HG02623 (cell line): ENCODE data around the gene LRRC4C.

Source experiments
- ATAC-seq: cut with Tn5 transposase; IDR thresholded peaks from one replicate; pipeline ENCODE4 v1.9.1; 2021; ENCODE audit warnings: moderate library complexity; ENCODE audit not compliant: unreplicated experiment

The LRRC4C gene

DNA sequence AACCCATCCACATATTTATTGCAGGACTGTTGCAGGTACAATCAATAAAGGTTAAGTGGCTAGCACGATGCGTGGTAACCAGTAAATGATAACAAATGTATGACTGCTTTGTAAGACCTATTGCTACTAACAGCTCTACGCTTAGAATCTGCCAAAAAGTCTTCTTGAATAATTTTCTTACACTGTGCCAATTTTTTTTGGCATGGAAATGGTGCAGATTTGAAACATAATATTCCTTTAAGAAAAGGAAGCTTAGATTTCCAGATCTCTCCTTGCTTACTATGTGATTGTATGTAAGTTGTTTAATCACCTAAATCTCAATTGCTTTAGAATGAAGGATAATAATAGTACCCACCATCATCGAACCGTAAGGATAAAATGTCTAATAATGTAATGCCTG is 192.0 kb downstream of the LRRC4C start:
- ATAC-seq = no peak

DNA sequence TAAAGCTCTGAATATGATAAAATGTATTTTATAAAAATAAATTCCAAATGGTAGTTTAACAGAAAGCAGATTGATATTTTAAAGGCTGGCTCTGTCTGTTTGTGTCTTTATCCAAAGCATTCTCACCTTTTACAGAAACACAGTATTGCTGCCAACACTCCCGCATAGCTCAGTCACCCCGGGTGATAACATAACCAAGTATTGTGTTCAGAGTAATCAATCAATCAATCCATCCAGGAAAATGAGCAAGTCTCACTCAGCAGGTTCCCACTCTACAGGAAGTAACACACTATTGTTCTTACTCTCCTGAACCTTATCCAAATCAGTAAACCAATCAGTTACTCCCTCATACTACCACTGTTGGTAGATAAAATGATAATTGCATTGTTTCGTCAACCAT is 203.4 kb downstream of the LRRC4C start:
- ATAC-seq = no peak

DNA sequence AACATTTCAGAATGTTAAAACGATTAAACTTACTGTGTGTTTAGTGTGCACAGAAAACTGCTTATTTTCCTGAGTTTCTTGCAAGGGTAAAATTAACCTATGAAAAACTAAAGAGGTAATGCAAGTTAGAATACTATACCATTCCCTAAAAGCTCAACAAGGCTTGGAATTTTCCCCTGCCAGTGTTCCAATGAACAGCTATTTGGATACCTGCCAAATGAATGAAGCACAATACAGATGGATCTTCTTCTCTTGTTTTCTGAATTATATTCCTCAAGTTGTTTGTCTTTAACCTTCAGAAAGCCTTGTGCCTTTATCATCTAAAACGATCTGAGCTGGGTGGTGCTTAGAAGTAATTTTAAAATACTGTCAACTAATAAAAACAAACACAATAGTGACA is 204.5 kb downstream of the LRRC4C start:
- ATAC-seq = no peak

DNA sequence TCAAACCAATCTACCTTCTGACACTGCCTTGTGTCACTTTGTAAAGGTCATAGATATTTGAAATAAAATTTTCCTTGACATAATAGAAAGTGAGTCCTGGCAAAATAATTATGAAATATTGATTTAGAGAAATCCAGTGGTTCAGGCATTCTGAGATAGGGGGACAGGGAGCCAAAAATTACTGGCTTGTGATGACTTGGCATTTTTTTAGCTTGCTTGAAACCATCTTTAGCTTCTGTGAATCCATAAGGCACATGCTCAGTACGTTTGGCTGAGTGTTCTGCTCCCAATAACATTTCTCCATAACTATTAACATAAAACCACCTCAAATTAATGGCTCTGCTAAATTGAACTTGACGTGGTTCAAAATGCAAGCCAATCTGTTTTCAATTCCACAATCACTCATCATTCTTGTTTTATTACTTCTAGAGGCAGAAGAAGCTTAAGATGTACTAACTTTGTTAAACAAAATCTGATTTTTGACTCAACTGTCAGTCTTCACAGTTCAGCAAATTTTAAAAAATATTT is 209.0 kb downstream of the LRRC4C start:
- no peak for ATAC-seq

DNA sequence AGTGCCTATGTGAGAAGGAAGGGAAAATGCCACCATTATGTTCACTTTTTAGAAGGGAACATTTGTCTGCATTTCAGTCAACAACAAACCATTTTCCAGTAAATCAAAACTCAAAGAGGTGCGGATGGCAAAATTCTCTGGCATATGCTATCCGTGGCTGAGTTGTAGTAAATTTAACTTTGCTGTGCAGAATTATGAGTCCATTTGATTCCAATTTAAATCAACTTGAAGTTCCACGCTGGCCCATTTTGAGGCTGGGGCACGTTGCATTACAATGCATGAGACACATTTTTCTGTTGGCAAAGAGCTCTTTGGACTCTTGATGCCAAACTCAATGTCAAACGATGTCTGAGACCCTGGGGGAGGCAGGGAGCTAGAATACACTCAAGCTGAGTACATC is 211.8 kb downstream of the LRRC4C start:
- no peak for ATAC-seq

DNA sequence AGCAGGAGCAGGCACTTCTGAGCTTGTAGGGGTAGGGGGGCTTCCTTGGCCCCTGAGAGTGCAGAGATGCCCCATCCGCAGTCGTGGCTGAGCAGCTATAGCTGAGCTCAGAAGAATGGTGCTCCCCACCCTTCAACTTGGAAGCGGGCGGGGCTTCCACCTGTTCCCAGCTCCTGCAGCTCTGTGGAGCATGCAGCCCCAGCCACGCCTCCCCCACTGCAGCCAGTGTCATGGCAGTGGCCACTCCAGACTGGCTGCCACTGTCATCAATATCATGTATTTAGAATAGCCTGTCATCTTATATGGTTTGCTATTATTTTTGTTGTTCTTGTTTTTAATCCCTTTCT is 213.1 kb downstream of the LRRC4C start:
- ATAC-seq = no peak

DNA sequence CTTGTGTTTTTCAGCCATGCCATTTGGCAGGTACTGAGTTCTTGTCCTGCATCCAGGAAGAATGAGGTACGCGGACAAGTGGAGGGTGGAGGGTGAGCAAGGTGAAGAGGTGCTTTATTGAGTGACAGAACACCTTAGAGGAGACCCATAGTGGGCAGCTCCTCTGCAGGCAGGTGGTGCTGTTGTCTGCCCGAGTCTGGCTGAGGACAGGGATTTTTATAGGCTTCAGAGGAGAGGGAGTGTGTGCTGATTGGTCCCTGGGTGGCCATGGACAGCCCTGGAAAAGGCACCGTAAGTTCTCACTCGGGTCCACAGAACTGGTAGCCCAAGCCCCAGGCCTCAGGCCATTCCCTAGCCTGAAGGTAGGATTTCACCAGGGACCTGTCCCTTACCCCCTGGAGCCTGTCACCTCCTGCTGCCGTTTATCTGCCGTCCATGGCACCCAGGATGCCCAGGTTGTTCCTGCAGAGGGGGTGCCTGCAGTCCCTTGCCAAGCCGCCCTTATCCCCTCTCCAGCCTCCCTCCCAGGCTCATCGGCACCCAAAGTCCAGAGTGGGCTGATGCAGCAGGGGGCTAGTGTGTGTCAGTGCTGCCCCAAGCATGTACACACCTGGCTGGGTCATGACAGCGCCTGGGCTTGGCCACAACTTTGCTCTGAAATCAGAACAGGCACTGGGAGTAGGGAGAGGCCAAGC is 213.6 kb downstream of the LRRC4C start:
- ATAC-seq = no peak

DNA sequence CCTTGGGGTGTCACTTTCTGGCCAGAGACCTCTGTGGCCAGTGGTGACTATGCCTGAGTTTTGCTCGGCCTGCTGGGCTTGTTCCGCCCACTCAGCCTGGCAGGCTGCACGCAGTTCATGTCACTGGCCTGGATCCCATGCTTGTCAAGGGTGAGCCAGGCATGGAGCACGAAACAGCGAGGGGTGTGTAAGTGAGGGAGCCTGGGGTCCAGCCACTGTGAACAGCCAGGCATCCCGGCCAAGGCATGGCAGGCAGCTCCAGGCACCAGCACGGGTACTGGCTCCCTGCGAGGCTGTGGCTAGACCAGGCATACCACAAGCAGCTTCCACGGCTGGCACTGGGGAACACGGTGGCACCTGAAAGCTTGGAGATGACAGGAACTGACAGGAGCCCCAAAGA is 214.3 kb downstream of the LRRC4C start:
- ATAC-seq = no peak

DNA sequence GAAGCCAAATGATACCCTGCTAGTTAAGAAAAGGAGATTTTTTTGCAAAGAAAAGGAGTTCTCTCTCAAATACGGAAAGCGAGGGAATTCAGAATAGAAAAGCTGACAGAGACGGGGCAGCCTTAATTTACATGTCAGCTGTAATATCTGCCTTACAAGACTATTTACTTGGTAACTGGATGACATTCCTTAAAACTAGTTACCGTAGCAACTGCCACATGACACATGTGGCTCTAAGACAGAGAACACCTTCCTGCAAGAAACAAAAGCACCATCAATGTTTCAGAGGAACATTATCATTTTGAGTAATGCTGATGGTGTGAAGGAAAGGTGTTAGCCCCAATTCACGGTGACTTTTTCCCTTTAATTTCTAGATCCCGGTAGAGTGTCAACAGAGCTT is 222.1 kb downstream of the LRRC4C start:
- no peak for ATAC-seq

DNA sequence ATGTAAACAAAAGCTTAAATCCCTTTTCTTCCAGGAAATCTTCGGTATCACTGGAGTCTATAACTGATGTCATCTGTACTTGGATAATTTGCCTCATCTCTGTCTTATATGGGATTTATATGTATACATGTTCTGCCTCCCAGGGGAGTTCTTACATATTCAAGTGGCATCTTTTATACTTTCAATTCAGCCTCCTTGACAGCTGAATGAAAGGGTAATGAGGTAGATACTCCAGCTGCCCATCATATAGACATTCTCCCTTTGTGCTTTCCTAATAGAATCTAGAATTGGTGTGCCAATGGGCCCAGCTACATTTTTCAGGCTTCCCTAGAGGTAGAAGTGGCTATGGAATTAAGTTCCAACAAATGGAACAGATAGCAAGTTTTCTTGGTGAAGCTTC is 223.8 kb downstream of the LRRC4C start:
- ATAC-seq = no peak

DNA sequence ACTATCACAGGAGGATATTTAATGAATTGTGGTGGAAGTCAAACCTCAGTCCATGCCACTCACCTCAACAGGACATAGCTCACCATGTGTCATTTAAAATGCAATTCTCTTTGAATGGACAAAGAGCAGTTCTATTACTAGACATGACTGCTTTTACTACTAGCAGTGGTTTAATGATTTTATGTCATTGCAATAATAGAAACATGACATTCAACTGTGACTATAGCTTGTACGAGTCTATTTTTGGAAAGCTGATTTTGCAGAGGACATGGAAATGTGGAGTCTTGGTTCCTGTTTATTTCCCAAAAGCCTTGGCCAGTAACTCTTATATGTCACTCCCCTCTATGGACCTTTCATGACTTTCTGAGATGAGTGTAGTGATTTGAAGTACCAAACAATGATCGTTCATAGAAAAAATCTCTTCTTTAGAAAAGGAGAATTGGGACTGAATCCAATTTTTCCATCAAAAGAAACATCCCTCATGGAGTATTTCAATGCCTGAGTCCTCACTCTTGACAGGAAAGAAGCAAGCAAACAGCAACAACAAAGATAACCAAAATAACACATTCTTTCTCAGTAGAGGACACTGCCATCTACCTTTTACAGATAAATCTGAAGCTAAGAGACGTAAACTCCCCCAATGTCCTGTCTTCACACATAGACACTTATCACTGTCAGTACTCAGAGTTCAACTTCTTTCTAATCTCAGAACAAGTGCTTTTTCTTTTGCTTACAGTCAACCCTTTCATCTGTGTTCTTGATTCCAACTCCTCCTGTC is 233.4 kb downstream of the LRRC4C start:
- ATAC-seq = no peak

DNA sequence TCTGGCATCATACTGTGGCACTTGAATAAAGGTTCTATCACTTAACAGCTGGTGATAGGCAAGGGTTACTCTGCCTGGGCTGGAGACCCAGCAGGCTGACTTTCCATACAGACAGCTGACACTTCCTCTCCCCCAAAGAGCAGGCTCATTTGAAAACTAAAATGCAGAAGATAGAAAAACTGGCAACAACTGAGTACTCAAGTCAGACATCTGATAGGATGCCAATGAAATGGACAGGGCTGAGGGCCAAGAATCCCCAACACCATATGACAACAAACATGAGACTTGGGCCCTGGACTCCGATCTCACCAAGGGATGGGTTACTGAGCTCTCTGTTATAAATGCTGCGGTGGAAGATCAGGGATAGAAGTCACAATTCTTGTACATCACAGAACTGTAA is 237.2 kb downstream of the LRRC4C start:
- ATAC-seq = no peak

DNA sequence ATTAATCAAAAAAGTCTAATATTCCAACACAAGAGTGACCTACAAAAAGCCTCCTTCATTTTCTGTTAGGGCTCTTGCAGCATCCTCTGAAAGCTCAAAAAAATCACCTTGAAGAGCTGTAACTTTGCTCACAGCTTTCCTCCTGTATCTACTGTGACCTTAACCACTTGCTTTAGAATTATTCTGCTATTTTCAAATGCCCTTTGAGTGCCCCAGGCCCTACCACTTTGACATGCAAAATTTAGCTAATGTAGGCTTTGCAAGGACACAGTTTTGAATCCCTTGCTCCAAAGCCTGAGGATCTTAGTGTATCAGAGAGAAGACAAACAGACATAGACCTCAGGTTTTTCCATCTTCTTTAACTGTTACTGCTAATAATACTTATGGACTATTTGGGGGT is 253.1 kb downstream of the LRRC4C start:
- no peak for ATAC-seq

DNA sequence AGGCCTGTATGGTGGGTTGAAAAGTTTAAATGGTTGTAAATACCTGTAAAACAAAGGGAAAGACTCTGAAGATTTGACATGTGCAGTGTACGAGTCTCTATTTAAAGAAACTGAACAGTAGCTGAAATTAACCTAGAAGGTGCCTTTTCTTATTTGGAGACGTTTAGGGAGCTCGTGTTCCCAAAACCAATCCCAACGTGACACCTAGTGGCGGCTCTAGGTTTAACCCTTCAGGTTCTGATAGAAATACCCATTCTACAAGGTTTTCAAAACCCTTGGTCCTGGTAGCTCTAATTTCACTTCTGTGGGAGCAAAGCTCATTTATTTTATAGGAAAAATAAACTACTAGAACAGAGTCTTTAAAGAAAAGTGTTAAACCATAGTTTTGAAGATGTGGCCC is 258.3 kb downstream of the LRRC4C start:
- ATAC-seq = peak; percentile 53

DNA sequence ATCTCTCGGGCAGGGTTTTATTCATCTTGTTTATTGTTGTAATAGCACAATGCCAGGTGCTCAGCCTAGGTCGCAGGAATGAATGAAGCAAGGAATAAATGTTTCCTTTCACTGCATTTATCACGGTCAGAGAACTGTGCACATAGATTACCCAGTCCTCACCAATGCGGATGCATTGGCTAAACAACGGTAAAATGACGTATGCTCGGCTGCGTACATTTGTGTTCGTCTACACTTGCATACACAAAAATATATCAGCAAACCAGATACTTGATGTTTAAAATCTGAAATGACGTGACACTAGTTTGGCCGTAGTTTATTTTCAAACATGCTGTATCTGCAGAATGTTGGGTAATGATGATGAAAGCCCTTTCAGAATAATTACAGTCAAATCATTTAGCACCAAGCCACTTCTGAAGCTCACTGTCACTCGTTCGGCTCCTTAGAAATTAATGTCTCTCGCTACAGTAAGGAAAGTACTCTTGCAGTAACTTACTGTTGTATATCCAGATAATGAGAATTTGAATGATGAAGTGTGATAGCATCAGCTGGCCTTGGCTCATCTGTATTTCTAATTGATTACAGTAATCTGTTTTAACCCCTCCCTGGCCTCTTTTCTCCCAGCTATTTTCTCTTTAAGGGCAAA is 268.9 kb downstream of the LRRC4C start:
- ATAC-seq = no peak

DNA sequence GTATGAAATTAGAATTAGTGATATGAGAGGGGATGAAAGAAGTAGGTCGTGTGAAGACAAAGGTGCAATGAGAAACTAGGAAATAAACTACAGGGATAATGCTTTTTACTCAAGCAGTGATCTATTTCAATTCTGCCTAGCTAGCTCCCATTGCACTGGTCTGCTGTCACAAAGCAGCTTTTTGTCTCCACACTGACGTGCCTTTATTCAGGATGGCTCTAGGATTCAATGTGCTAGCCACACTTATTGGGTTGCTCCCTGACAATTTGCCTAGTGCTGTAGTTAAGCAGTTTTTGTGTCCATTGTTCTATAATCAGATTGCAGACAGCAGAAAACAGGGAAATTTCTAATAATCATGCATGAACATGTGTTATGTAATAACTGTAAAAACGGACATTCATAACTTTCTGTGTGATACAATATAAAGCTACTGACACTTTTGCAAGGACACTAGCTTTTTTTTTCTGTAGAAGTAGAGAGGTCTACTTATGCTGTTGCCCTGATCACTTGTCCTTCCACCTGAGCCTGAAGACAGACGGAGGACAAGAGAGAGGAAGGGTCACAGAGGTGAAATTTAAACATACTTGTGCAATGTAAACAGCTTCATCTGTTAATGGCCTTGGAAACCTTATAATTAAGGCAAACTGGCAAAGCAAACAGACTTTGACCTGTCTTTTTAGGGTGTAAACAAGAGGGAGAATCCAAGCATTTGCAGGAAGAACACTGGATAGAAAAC is 269.6 kb downstream of the LRRC4C start:
- ATAC-seq = no peak

DNA sequence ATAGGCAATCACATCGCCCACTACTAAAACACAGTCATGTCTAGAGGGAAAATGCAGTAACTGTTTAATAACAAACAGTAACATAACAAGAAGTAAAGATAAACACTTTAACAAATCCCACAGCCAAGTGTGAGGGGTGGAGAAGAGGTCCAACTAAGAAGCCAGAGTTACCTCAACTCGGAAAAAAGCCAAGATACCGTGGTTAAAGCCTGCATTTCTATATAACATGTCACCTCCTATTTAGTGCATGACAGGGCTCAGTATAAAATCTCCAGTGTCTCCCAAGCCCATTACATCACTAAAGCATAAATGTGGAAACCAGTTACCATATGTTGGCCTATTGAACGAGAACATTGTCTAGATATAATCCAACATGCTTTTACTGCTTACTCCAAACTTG is 281.7 kb downstream of the LRRC4C start:
- ATAC-seq = no peak

DNA sequence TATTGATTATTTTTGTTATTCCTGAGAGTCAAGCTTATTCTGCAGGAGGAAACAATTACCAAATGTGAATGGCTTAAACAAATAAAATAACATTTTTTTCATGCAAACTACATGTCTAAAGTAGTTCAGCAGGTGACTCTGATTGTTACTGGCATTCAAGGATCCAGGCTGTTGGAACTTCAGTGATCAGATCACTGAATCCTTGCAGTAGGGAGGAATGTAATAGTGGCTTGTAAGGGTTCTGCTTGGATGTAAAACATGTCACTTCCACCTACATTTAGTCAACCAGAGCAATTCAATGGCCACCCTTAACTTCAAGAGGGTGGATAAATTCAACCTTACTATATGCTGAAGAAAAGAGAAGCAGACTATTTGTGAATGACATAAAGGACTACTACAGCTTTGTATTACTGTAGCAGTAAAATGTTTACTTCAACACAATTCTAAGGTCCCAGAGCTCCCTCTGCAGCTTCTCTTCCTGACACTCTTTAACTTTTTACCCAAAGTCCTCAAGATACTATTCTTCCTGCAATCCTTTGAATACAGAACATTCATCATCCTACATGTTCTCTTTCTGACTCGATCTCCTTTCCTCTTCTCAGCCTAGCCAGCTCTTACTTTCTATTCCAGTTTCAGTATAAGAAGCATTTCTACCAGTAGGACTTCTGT is 284.0 kb downstream of the LRRC4C start:
- no peak for ATAC-seq

DNA sequence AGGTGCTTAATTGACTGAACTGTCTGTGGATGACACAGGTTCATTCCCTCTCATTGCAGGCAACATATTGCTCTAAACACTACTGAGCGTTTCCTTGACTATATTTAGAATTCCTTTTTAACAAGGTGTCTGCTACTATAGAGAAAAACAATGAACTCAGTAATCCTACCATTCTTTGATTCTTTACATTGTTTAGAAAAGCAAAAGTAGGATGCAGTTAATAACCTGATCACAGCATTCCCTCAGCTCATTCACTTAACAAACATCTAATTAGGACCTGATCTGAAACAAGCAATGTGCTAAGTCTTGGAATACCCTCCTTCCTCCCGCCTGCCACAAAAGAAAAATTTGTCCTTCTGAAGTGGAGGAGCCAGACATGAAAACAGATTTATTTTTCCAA is 313.1 kb downstream of the LRRC4C start:
- ATAC-seq = no peak

DNA sequence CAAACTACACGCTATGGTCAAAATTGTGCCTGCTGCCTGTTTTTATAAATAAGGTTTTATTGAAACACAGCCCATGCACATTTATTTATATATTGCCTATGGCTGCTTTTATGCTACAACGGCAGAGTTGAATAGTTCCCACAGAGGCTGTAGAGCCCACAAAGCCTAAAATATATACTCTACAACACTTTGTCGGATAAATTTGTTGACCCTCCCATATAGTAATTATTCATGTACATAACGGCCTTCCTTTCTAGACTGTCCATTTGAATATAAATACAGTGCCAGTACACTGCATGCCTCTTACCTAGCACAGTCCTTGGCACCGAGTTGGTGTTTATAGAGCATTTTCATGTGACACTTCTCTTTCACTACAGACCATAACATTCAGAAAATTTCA is 314.0 kb downstream of the LRRC4C start:
- no peak for ATAC-seq

DNA sequence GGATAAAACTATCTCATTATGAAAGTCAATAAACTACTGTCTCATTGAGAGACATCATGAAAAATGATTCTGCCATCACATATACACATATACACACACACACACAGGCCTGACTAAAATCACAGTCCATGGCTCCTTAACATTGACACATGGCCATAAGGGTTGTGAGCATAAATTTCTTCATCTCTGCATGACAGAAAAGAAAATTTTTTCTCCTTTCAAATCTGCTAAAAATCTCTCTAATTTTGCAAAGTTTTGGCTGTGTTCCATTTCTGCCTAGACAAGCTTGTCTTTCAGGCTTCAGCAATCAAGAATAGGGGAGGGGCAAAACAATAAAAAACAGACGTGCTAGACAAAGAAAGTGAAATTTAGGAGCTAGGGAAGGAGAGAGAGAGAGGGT is 324.5 kb downstream of the LRRC4C start:
- no peak for ATAC-seq
